ENCODE data around the gene EEF2.
"Not testable (repeated sequence)": the region's sequence is repeated elsewhere in the genome, so short reads cannot be mapped to it uniquely, and the experiment has no call there.

EEF2 gene

GRCh38 chr19:3968556-3969434 is 16.5 kb downstream of the EEF2 start:
- no peak for DNase-seq (ENCODE audit: low read depth)

GRCh38 chr19:3967983-3968382 is 17.3 kb downstream of the EEF2 start:
- not testable (repeated sequence) for DNase-seq (ENCODE audit: low read depth)

GRCh38 chr19:3966051-3967017 is 18.9 kb downstream of the EEF2 start:
- DNase-seq (ENCODE audit: low read depth), result no peak

GRCh38 chr19:3964256-3965194 is 20.7 kb downstream of the EEF2 start:
- no peak for DNase-seq (ENCODE audit: low read depth)

- no peak for DNase-seq (ENCODE audit: low read depth)
These were observed 21.6 kb downstream of the EEF2 start for GRCh38 chr19:3963458-3964255.

GRCh38 chr19:3961007-3961406 is 24.3 kb downstream of the EEF2 start:
- no peak for DNase-seq (ENCODE audit: low read depth)

- no peak for DNase-seq (ENCODE audit: low read depth)
These were observed 25.5 kb downstream of the EEF2 start for GRCh38 chr19:3959766-3960131.

GRCh38 chr19:3958836-3959765 is 26.2 kb downstream of the EEF2 start:
- no peak for DNase-seq (ENCODE audit: low read depth)

GRCh38 chr19:3955688-3956087 is 29.6 kb downstream of the EEF2 start:
- DNase-seq (ENCODE audit: low read depth), result no peak

GRCh38 chr19:3955276-3955675 is 30.0 kb downstream of the EEF2 start:
- not testable (repeated sequence) for DNase-seq (ENCODE audit: low read depth)

- DNase-seq (ENCODE audit: low read depth), result no peak
These were observed 31.2 kb downstream of the EEF2 start for GRCh38 chr19:3954107-3954506.

- not testable (repeated sequence) for DNase-seq (ENCODE audit: low read depth)
These were observed 32.4 kb downstream of the EEF2 start for GRCh38 chr19:3952755-3953276.

GRCh38 chr19:3950871-3951861 is 34.1 kb downstream of the EEF2 start:
- DNase-seq (ENCODE audit: low read depth), result no peak

GRCh38 chr19:3949997-3950859 is 35.0 kb downstream of the EEF2 start:
- no peak for DNase-seq (ENCODE audit: low read depth)

GRCh38 chr19:3949294-3949693 is 36.0 kb downstream of the EEF2 start:
- DNase-seq (ENCODE audit: low read depth), result no peak

GRCh38 chr19:3947316-3947933 is 37.8 kb downstream of the EEF2 start:
- not testable (repeated sequence) for DNase-seq (ENCODE audit: low read depth)

- no peak for DNase-seq (ENCODE audit: low read depth)
These were observed 39.4 kb downstream of the EEF2 start for GRCh38 chr19:3945838-3946237.

Data from T-helper 22 cell (primary cell).